GM19397 (cell line): ENCODE measurements around the gene CACNG4.

ENCODE experiments used
- ATAC-seq: cut with Tn5 transposase; IDR thresholded peaks from one replicate; pipeline ENCODE4 v1.9.1; 2021; ENCODE audit warnings: mild to moderate bottlenecking, moderate library complexity; ENCODE audit not compliant: unreplicated experiment

The CACNG4 gene

GRCh38 chr17:67055811-67056745, 91.6 kb downstream of the CACNG4 start:
- ATAC-seq: no peak

DNA sequence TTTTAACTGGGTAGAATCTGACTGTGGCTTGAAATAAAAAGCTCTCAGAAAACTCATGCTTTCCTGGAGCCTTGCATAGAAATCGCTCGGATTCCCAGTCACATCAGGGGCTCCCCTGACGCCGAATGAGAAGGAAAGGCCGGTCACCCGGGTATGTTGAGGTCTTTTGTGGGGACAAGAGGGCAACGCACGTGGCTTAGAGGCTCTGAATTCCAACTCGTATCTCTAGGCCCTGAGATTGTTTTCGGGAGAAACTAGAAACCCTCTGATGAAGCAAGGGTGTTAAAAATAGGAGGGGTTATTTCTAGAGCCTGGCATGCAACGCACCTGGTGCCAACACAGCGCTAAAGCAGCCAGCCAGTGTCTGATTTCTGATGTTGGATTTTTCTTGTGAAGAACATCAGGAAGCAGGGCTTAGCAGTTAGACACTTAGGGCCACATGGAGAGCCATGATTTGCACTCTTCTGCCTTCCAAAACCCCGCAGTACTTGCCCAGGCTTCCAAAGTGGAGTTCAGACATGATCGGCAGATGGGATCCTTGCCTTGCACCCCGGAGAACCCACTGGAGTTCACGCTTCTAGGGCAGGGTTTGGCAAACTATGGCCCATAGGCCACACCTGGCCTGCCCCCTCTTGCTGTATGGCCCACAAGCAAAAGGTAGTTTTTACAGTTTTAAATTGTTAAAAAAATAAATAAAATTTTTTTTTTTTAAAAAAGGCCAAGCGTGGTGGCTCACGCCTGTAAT, 92.4 kb downstream of the CACNG4 start:
- ATAC-seq: no peak

- no peak for ATAC-seq
Observed at GRCh38 chr17:67058036-67058435, 93.5 kb downstream of the CACNG4 start.

DNA sequence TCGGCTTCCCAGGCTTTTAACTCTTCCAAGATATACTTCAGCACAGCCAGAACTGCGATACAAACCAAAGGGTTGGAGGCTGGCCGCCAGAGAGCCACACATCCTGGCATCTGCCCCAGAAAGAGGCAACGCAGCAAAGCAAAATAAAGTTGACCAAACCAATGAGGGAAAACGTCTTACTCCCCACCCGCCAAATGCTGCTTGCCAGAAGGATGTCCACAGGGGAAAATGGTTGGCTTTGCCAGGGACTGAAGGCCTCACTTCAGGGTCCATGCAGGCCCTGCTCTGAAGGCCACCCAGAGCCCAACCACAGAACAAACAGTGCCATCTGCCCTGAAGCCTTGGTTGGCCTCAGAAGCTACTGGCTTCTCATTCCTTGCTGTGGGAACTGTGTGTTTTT, 94.9 kb downstream of the CACNG4 start:
- ATAC-seq: no peak

DNA sequence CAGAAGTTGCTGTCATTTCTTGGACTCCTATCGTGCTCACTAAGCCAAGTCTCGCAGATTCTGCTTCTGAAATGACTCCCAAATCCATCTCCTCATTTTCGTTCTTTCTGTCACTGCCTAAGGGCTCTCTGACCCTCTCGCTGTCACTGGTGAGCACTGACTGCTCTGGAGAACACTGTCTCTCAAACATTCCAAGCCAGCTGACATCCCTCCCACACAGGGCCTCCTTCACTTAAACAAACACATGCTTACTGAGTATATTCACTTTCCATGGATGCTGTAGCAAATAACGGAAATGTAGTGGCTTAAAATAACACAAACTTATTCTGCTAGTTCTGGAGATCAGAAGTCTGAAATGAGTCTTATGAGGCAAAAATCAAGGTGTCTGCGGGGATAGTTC, 98.6 kb downstream of the CACNG4 start:
- ATAC-seq: no peak

GRCh38 chr17:67066717-67067116, 102.2 kb downstream of the CACNG4 start:
- no peak for ATAC-seq

- no peak for ATAC-seq
Observed at GRCh38 chr17:67067571-67068482, 103.3 kb downstream of the CACNG4 start.

GRCh38 chr17:67068999-67069398, 104.5 kb downstream of the CACNG4 start:
- ATAC-seq: no peak

DNA sequence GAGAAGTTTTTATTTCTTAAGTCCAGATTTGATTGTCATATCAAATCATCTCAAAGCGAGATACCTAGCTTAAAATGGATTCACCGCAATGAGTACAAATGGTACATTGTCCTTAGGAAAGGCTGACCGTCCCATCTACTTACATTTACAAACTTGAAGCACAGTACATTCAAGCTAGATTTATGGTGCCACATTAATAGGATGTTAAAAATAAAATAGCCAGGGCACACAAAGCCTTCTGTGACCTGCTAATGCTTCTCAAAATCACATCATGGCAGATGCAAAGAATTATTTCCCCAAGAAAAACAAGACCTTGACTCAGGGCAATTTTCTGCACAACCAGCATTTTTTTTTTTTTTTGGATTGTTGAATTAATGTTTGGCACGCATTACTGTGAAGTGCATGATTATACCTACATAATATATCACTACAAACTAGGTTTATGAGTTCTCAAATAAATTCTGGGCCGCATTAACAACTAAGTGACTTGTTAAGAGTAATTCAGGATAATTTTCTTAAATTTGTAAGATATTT, 105.2 kb downstream of the CACNG4 start:
- ATAC-seq: no peak

- no peak for ATAC-seq
Observed at GRCh38 chr17:67071595-67071994, 107.1 kb downstream of the CACNG4 start.

- no peak for ATAC-seq
Observed at GRCh38 chr17:67072885-67073284, 108.4 kb downstream of the CACNG4 start.

DNA sequence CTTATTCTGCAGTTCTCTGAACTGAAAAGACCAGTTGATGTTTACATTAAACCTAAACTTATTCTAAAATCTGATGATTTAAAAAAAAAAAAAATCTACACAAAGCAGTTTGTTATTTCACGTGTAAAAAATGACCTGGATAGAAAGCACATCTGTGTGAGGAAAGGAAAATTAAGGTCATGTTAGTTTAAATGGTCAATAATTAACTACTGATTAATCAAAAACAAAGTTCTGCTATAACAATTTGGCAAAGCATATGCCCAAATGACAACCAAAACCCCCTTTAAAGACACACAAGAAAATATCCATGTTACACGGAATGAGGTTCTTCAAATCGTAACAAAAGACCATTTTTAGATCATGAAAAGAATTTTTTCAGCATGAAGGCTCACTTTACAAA, 110.3 kb downstream of the CACNG4 start:
- ATAC-seq: no peak

GRCh38 chr17:67076290-67076689, 111.8 kb downstream of the CACNG4 start:
- no peak for ATAC-seq

DNA sequence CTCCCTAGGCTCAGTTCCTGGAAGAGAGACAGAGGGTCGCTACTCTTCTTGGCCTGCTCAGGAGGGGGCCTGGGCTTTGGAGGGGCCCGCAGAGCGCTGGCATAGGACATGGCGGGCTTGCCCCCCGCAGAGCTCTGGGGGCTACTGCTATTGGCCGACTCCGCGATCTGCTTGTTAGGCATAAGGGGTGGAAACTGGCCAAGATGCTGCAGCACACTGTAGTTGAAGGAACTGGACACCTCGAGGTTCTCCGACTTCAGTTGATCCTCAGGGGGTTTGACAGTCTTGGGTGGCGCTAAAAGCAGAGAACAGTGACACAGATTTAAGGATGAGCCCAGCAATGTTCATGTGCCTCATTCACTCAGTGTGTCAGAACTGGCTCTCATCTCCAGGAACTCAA, 113.8 kb downstream of the CACNG4 start:
- no peak for ATAC-seq

DNA sequence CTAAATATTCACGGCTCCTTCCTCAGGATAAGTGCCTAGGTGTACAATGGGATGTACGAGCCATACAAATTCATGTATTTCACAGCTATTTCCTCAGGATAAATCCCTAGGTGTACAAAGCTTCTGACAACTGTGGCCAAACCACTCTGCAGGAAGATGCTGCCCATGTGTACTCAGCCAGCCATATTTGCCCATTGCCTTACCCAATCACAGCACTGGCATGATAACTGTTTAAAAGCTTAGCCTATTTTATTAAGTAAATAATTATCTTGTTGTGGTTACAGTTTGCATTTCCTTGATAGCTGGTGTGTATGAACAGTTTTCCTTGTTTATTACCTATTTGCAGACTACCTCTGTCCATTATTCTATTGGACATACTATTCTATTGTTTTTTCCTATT, 115.0 kb downstream of the CACNG4 start:
- ATAC-seq: no peak

DNA sequence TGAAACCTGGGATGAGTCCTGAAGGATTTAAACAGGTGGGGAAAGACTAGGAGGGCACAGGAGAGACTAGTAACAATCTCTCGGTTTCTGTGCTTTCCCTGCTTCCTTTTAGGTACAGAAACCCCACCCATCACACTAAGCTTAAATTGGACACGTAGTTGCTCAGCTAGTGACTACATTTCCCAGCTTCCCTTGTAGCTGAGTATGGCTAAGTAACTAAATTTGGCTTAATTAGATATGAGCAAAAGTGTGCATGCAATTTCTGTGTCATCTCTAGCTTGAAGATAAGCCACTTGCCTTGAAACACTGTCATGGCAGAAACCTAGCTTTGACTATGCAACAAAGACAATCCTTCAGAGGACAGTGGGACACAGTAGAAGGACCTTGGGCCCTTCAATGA, 116.3 kb downstream of the CACNG4 start:
- ATAC-seq: no peak

- peak; percentile 56 for ATAC-seq
Observed at GRCh38 chr17:67082107-67082506, 117.6 kb downstream of the CACNG4 start.
